Endothelial cell of umbilical vein (primary cell): Measurements from ENCODE around the gene CORO2B. TPM values are rescaled to one million over a fixed set of nuclear protein-coding genes. Genes with fewer than 3 reads are reported as not detected.
A peak's percentile ranks its signal among the peaks of the same experiment; 100 is the strongest.

Source experiments
- BruUV-seq: library from RNA; stranded (reverse); fragments of 400-500 nt; replicated peaks from 2 replicates; lab custom pipeline; 2021; lab: Mats Ljungman, UMichigan
- CTCF ChIA-PET: fragments of 300-600, 350-600 bp; sonication (Branson Sonifier 250); formaldehyde crosslinking; loops from one replicate; lab custom pipeline; 2021; ENCODE audit warnings: antibody characterized with exemption, inconsistent platforms; lab: Charles Lee
- POLR2A ChIA-PET: fragments of 300-600, 350-600 bp; sonication (Branson Sonifier 250); formaldehyde crosslinking; loops from one replicate; lab custom pipeline; 2021; ENCODE audit warnings: antibody characterized with exemption, inconsistent platforms; lab: Charles Lee
- DNase-seq: peaks from one replicate; pipeline ENCODE4 v3.0.0-alpha.2; 2011; ENCODE audit warnings: low read depth, low spot score
- FAIRE-seq: peaks from 2 replicates; lab custom pipeline; 2011; peaks lifted over from hg19 to GRCh38; lab: Jason Lieb, UNC
- H2AFZ ChIP-seq: 2 replicates; pipeline ENCODE4 v1.6.0; 2012; ENCODE audit warnings: low read depth, low read length, control low read depth, inconsistent platforms
- H3K27ac ChIP-seq: 2 replicates; pipeline ENCODE4 v1.5.1; 2011; ENCODE audit warnings: low read depth, mild to moderate bottlenecking, control low read depth, low read length, moderate library complexity; ENCODE audit not compliant: insufficient read depth
- H3K27me3 ChIP-seq, 2 experiments: 2 replicates each; pipeline versions ENCODE4 v1.6.0 to v1.6.1; 2011; ENCODE audit warnings: low read length in 2 of 2, mixed read lengths in 1 of 2; ENCODE audit not compliant: control insufficient read depth in 2 of 2, insufficient read depth in 2 of 2
- H3K36me3 ChIP-seq, 2 experiments: 2 replicates in 1 of 2; 3 replicates in 1 of 2; pipeline ENCODE4 v1.5.1; 2011; ENCODE audit warnings: low read length in 2 of 2, mild to moderate bottlenecking in 1 of 2, moderate library complexity in 1 of 2; ENCODE audit not compliant: control insufficient read depth in 2 of 2, insufficient read depth in 2 of 2; ENCODE audit errors: extremely low read depth in 1 of 2
- H3K4me1 ChIP-seq: 3 replicates; pipeline ENCODE4 v1.5.1; 2011; ENCODE audit warnings: mild to moderate bottlenecking, low read length; ENCODE audit not compliant: control insufficient read depth, insufficient read depth; ENCODE audit errors: extremely low read depth
- H3K4me2 ChIP-seq: 2 replicates; pipeline ENCODE4 v1.6.1; 2011; ENCODE audit warnings: low read length, control low read depth, mixed read lengths; ENCODE audit not compliant: insufficient read depth
- H3K4me3 ChIP-seq, 3 experiments: fragments of 200-600 bp in 1 of 3; sonication (generic), shearing (Covaris generic) in 1 of 3; replicated peaks in 1 of 3; 2 replicates each; pipeline ENCODE4 v1.5.1; 2011 to 2016; ENCODE audit warnings: control low read depth in 3 of 3, low read length in 3 of 3, mild to moderate bottlenecking in 2 of 3, inconsistent platforms in 1 of 3, low read depth in 1 of 3, moderate library complexity in 1 of 3; ENCODE audit not compliant: insufficient read depth in 1 of 3
- H3K79me2 ChIP-seq: 2 replicates; pipeline ENCODE4 v1.6.0; 2012; ENCODE audit warnings: low read length, inconsistent platforms; ENCODE audit not compliant: control insufficient read depth, insufficient read depth
- H3K9ac ChIP-seq: replicated peaks from 2 replicates; pipeline ENCODE3; 2011; ENCODE audit warnings: low read length, control low read depth; ENCODE audit not compliant: insufficient read depth; ENCODE audit errors: extremely low read depth
- H3K9me1 ChIP-seq: replicated peaks from 3 replicates; pipeline ENCODE4 v1.6.0; 2011; ENCODE audit warnings: mild to moderate bottlenecking, low read length; ENCODE audit not compliant: control insufficient read depth, insufficient read depth; ENCODE audit errors: extremely low read depth
- H3K9me3 ChIP-seq: replicated peaks from 2 replicates; pipeline ENCODE4 v1.5.1; 2012; ENCODE audit warnings: low read length, inconsistent platforms; ENCODE audit not compliant: control insufficient read depth, insufficient read depth
- H4K20me1 ChIP-seq: replicated peaks from 2 replicates; pipeline ENCODE3; 2011; ENCODE audit warnings: mild to moderate bottlenecking, low read length; ENCODE audit not compliant: control insufficient read depth, insufficient read depth; ENCODE audit errors: extremely low read depth
- EZH2 ChIP-seq: IDR thresholded peaks from 2 replicates; pipeline ENCODE4 v1.6.1; 2012; ENCODE audit warnings: borderline replicate concordance, low read depth, mild to moderate bottlenecking, moderate library complexity, low read length, inconsistent platforms; ENCODE audit not compliant: severe bottlenecking
- FOS ChIP-seq: IDR thresholded peaks from 2 replicates; pipeline ENCODE4 v1.6.1; 2011; ENCODE audit warnings: mild to moderate bottlenecking, low read length, moderate library complexity, borderline replicate concordance; ENCODE audit not compliant: insufficient read depth
- GATA2 ChIP-seq: IDR thresholded peaks from 2 replicates; pipeline ENCODE4 v1.7.0; 2011; ENCODE audit warnings: low read depth, mild to moderate bottlenecking, moderate library complexity, mixed read lengths, low read length; ENCODE audit not compliant: insufficient read length, insufficient read depth
- JUN ChIP-seq: IDR thresholded peaks from 2 replicates; pipeline ENCODE4 v1.6.1; 2011; ENCODE audit warnings: borderline replicate concordance, low read depth; ENCODE audit not compliant: insufficient read length, insufficient read depth
- MYC ChIP-seq: IDR thresholded peaks from one replicate; pipeline ENCODE4 v1.6.1; 2011; ENCODE audit warnings: mild to moderate bottlenecking, low read depth, low read length
- POLR2A ChIP-seq: IDR thresholded peaks from 2 replicates; pipeline ENCODE4 v1.6.1; 2012; ENCODE audit warnings: low read depth, mild to moderate bottlenecking, control low read depth, low read length
- POLR2AphosphoS5 ChIP-seq: IDR thresholded peaks from 2 replicates; pipeline ENCODE4 v1.6.1; 2012; ENCODE audit warnings: low read depth, mild to moderate bottlenecking, control low read depth, low read length, moderate library complexity; ENCODE audit not compliant: insufficient read depth
- dilution Hi-C: fragments of 300-500 bp; cut with MboI; formaldehyde crosslinking; loops from one replicate; pipeline ENCODE4 v1.15.0; 2019; ENCODE audit warnings: low sequenced_read_pairs; ENCODE audit not compliant: extremely low pct_ligation_motif_present
- intact Hi-C: fragments of 100-400 bp; cut with micrococcal nuclease; formaldehyde crosslinking; loops from one replicate; pipeline ENCODE4 v1.10.0; 2022
- polyA plus RNA-seq, 4 experiments: library from polyadenylated mRNA; depleted of rRNA in 3 of 4; stranded (reverse) in 3 of 4; unstranded in 1 of 4; fragments of >200 nt; gene quantifications; 2 replicates each; pipeline versions ENCODE4 v1.2.1 to v1.2.3, GENCODE V29; 2011 to 2012; ENCODE audit warnings: missing spikeins in 1 of 4
- total RNA-seq: library from RNA; stranded (reverse); gene quantifications from 2 replicates; pipeline ENCODE4 v1.2.3, GENCODE V29; 2021
- TF ChIP-seq, protein P1 (sequence below): IDR thresholded peaks from 2 replicates; pipeline ENCODE4 v1.6.1; 2011; ENCODE audit not compliant: insufficient read depth, insufficient read length
- TF ChIP-seq, protein P2 (sequence below), 2 donors: IDR thresholded peaks; 1 replicate in 1 of 2; 2 replicates in 1 of 2; pipeline ENCODE4 v1.5.1; 2011; ENCODE audit warnings: low read length in 2 of 2, mild to moderate bottlenecking in 2 of 2, moderate library complexity in 2 of 2, control low read depth in 1 of 2, inconsistent platforms in 1 of 2, low read depth in 1 of 2; ENCODE audit not compliant: insufficient read depth in 1 of 2; ENCODE audit errors: extremely low read depth in 1 of 2

CORO2B gene
- total and polyA plus RNA-seq, 2 donors (not counting 3 experiments of a cell fraction or from before 2014, with no cell fraction given): 2.4 to 3.7 TPM

DNA sequence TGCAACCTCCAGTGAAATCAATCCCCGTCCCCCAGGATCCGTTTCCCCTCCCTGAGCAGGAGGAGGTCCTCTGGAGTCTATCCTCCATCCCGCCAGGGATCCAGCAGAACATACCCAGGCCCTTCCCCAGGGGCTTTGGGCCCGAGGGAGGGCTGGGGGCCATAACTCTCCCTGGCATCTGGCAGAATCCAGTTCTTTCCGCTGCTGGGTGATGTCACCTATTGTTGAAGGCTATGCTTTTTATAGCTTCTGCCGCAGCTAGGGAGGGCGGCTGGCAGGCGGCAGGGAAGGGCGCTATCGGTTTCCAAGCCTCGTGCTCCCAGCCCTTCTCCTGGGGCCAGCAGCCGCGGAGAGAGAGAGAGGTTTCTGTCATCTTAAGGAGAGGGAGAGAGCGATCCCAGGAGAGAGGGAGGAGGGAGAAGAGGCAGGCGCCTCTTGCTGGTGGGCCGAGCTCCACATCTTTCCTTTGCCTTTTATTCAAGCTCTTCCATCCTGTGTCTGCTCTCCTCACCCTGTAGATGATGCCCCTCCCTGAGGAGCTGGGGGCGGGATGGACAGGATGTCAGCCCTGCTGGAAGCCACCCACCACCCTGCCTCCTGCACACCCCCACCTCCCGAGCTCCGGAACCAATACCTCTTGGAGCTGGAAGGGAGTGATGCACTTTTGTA lies 121.8 kb downstream of the CORO2B start:
- Histone ChIP-seq H2AFZ (peak overlapping the region; percentile 77), H3K9me1 (no peaks in the 10 kb centered on the region), H3K4me2 (peak overlapping the region; percentile 59), H3K4me1 (peaks cover 24% of the 10 kb centered on the region), H3K9me3 (no peaks in the 10 kb centered on the region), H3K27ac (no peak overlapping the region), H3K9ac (peak overlapping the region; percentile 49), H3K27me3 (no peaks in the 10 kb centered on the region), H4K20me1 (no peaks in the 10 kb centered on the region), H3K4me3 (no peak overlapping the region), H3K36me3 (no peaks in the 10 kb centered on the region), H3K79me2 (no peaks in the 10 kb centered on the region)
- POLR2A ChIA-PET: interaction anchor here (0.6 kb wide), 1 partner anchor 37 kb away, joined by 3 read pairs; no protein-coding TSS in a partner anchor
- intact Hi-C loops (loop anchor here (1.0 kb wide), 1 partner anchor 29 kb away; no protein-coding TSS in a partner anchor), dilution Hi-C loops (no loop called here)
- CTCF ChIA-PET: interaction anchor here (0.8 to 1.6 kb wide), 11 partner anchors 9 to 448 kb away, joined by 3 to 13 read pairs (median 4); no protein-coding TSS in a partner anchor
- TF ChIP-seq JUN (peak; percentile 29), FOS (no peak)
- TF ChIP-seq, protein P1, sequence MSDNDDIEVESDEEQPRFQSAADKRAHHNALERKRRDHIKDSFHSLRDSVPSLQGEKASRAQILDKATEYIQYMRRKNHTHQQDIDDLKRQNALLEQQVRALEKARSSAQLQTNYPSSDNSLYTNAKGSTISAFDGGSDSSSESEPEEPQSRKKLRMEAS: peak; percentile 43
- BruUV-seq: no TSS peak
- DNase-seq (peak; percentile 83), FAIRE-seq (peak; percentile 81)

DNA sequence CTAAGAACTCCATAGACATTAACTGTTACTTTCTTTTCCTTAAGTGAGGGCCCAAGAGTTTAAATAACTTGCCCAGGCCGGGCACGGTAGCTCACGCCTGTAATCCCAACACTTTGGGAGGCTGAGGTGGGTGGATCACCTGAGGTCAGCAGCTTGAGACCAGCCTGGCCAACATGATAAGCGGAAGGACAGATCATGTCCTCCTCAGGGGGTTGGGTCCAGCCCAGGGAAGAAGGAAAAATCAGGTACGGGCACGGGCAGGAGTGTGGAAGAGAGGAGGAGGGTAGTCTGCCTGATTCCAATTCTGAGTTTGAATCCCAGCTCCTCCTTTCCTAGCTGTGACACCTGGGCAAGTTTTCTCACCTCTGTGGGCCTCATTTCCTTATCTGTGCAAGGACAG lies 123.1 kb downstream of the CORO2B start:
- Histone ChIP-seq H3K27ac (no peak overlapping the region), H3K4me3 (no peak overlapping the region), H4K20me1 (no peaks in the 10 kb centered on the region), H3K9me3 (no peaks in the 10 kb centered on the region), H3K9ac (no peak overlapping the region), H2AFZ (no peak overlapping the region), H3K27me3 (no peaks in the 10 kb centered on the region), H3K4me1 (peaks cover 24% of the 10 kb centered on the region), H3K9me1 (no peaks in the 10 kb centered on the region), H3K79me2 (no peaks in the 10 kb centered on the region), H3K4me2 (no peak overlapping the region), H3K36me3 (no peaks in the 10 kb centered on the region)
- POLR2A ChIA-PET: no interaction called here
- no peak for TF ChIP-seq GATA2
- TF ChIP-seq, protein P2, sequence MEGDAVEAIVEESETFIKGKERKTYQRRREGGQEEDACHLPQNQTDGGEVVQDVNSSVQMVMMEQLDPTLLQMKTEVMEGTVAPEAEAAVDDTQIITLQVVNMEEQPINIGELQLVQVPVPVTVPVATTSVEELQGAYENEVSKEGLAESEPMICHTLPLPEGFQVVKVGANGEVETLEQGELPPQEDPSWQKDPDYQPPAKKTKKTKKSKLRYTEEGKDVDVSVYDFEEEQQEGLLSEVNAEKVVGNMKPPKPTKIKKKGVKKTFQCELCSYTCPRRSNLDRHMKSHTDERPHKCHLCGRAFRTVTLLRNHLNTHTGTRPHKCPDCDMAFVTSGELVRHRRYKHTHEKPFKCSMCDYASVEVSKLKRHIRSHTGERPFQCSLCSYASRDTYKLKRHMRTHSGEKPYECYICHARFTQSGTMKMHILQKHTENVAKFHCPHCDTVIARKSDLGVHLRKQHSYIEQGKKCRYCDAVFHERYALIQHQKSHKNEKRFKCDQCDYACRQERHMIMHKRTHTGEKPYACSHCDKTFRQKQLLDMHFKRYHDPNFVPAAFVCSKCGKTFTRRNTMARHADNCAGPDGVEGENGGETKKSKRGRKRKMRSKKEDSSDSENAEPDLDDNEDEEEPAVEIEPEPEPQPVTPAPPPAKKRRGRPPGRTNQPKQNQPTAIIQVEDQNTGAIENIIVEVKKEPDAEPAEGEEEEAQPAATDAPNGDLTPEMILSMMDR (IDR thresholded peaks at IDR 0.05; ENCODE audit: extremely low read depth in 1 of 2, insufficient read depth in 1 of 2, low read depth in 1 of 2, low read length in 2 of 2): no peak
- no peak for TF ChIP-seq EZH2
- no peak for TF ChIP-seq JUN
- no peak for TF ChIP-seq FOS
- no peak for TF ChIP-seq POLR2AphosphoS5
- no peak for TF ChIP-seq POLR2A
- TF ChIP-seq, protein P1: no peak
- TF ChIP-seq MYC: no peak
- DNase-seq: no peak
- no TSS peak for BruUV-seq
- intact Hi-C loops: no loop called here
- dilution Hi-C loops: no loop called here
- CTCF ChIA-PET: interaction anchor here (0.8 kb wide), 1 partner anchor 26 kb away, joined by 4 read pairs; no protein-coding TSS in a partner anchor
- FAIRE-seq: no peak
